Measurements from ENCODE around the gene ACAN. TPM values are rescaled to one million over a fixed set of nuclear protein-coding genes. Genes with fewer than 3 reads are reported as not detected.
A peak's percentile ranks its signal among the peaks of the same experiment; 100 is the strongest.

The ACAN gene
- polyA plus RNA-seq, 3 donors, result not detected

GRCh38 chr15:88858934-88859333, 55.7 kb downstream of the ACAN start:
- intact Hi-C loops (cut with micrococcal nuclease), result no loop called here
- H3K27ac Mint-ChIP-seq, result peak overlapping the region in 1 of 7 donors; percentile 35
- no peak overlapping the region for H3K4me3 Mint-ChIP-seq
- no peak overlapping the region for H3K27ac ChIP-seq (ENCODE audit: low read depth in 1 of 2, low read length in 2 of 2)
- H3K27me3 ChIP-seq (ENCODE audit: control insufficient read depth in 2 of 2, insufficient read depth in 2 of 2, low read length in 2 of 2), result no peaks in the 10 kb centered on the region
- no peak overlapping the region for H3K4me2 ChIP-seq (replicated peaks; ENCODE audit: extremely low read depth, low read length, poor library complexity, severe bottlenecking)
- peaks cover 2 to 9% (median 2%) of the 10 kb centered on the region in 3 donors for H3K27me3 Mint-ChIP-seq (ENCODE audit: low read depth in 3 of 3)
- no peaks in the 10 kb centered on the region for H3K79me2 ChIP-seq (ENCODE audit: insufficient read depth, low read length)
- peaks cover 9 to 20% (median 14%) of the 10 kb centered on the region in 7 donors for H3K9me3 Mint-ChIP-seq
- H3K4me1 Mint-ChIP-seq, result no peaks in the 10 kb centered on the region
- no peak for DNase-seq
- no peak for TF ChIP-seq CTCF (IDR thresholded peaks at IDR 0.05)
- H3K9me3 ChIP-seq (replicated peaks in 1 of 2; ENCODE audit: control insufficient read depth in 1 of 2, insufficient read depth in 1 of 2, low read length in 2 of 2), result peaks cover 4 to 16% of the 10 kb centered on the region in 2 donors
- H3K36me3 ChIP-seq (replicated peaks in 1 of 2; ENCODE audit: control insufficient read depth in 1 of 2, insufficient read depth in 2 of 2, low read length in 2 of 2), result no peaks in the 10 kb centered on the region
- no peak overlapping the region for H3K4me3 ChIP-seq (replicated peaks in 1 of 3; ENCODE audit: low read depth in 2 of 3, low read length in 3 of 3)
- no peak overlapping the region for H3K9ac ChIP-seq (ENCODE audit: insufficient read depth, low read length, poor library complexity, severe bottlenecking)
- no peak overlapping the region for H2AFZ ChIP-seq (ENCODE audit: insufficient read depth, low read depth, low read length, poor library complexity, severe bottlenecking)
- no peaks in the 10 kb centered on the region for H3K36me3 Mint-ChIP-seq
- no peaks in the 10 kb centered on the region for H4K20me1 ChIP-seq (ENCODE audit: insufficient read depth, low read length)
- no peaks in the 10 kb centered on the region for H3K4me1 ChIP-seq (ENCODE audit: control insufficient read depth in 1 of 2, insufficient read depth in 2 of 2, low read length in 2 of 2)
- 93% methylated on average over 11 of the region's 11 CpGs for WGBS (ENCODE audit: insufficient coverage)

- no peaks in the 10 kb centered on the region for H3K36me3 Mint-ChIP-seq
- H3K9me3 ChIP-seq (replicated peaks in 1 of 2; ENCODE audit: control insufficient read depth in 1 of 2, insufficient read depth in 1 of 2, low read length in 2 of 2), result peaks cover 0 to 12% of the 10 kb centered on the region in 2 donors
- H3K4me1 Mint-ChIP-seq, result no peaks in the 10 kb centered on the region
- 87% methylated on average over 6 of the region's 7 CpGs for whole genome bisulfite sequencing (ENCODE audit: insufficient coverage)
- no peak overlapping the region for H3K4me3 Mint-ChIP-seq
- no peaks in the 10 kb centered on the region for H3K27me3 ChIP-seq (ENCODE audit: control insufficient read depth in 2 of 2, insufficient read depth in 2 of 2, low read length in 2 of 2)
- H3K4me1 ChIP-seq (ENCODE audit: control insufficient read depth in 1 of 2, insufficient read depth in 2 of 2, low read length in 2 of 2), result no peaks in the 10 kb centered on the region
- no peak overlapping the region for H3K27ac Mint-ChIP-seq
- no peaks in the 10 kb centered on the region for H4K20me1 ChIP-seq (ENCODE audit: insufficient read depth, low read length)
- H3K9me3 Mint-ChIP-seq, result peaks cover 6 to 18% (median 10%) of the 10 kb centered on the region in 7 donors
- no peak overlapping the region for H3K27ac ChIP-seq (ENCODE audit: low read depth in 1 of 2, low read length in 2 of 2)
- DNase-seq, result no peak
- H3K79me2 ChIP-seq (ENCODE audit: insufficient read depth, low read length), result no peaks in the 10 kb centered on the region
- intact Hi-C loops (cut with micrococcal nuclease), result no loop called here
- H3K9ac ChIP-seq (ENCODE audit: insufficient read depth, low read length, poor library complexity, severe bottlenecking), result no peak overlapping the region
- no peak overlapping the region for H3K4me3 ChIP-seq (replicated peaks in 1 of 3; ENCODE audit: low read depth in 2 of 3, low read length in 3 of 3)
- TF ChIP-seq CTCF (IDR thresholded peaks at IDR 0.05), result no peak
- H3K36me3 ChIP-seq (replicated peaks in 1 of 2; ENCODE audit: control insufficient read depth in 1 of 2, insufficient read depth in 2 of 2, low read length in 2 of 2), result no peaks in the 10 kb centered on the region
- H2AFZ ChIP-seq (ENCODE audit: insufficient read depth, low read depth, low read length, poor library complexity, severe bottlenecking), result no peak overlapping the region
- H3K27me3 Mint-ChIP-seq (ENCODE audit: low read depth in 3 of 3), result peaks cover 2 to 8% (median 3%) of the 10 kb centered on the region in 3 donors
- H3K4me2 ChIP-seq (replicated peaks; ENCODE audit: extremely low read depth, low read length, poor library complexity, severe bottlenecking), result no peak overlapping the region
These were observed 56.3 kb downstream of the ACAN start for GRCh38 chr15:88859550-88859949.

Measured in CD14-positive monocyte (primary cell).